Vagina (tissue), 2 donors: ENCODE data around the gene DNAJC30.

Experiments used
- CTCF ChIP-seq, 3 experiments: fragments of 450-650 bp in 2 of 3; fragments of 200-600 bp in 1 of 3; sonication (generic) in 1 of 3; IDR thresholded peaks; one replicate each; pipeline ENCODE4 v1.5.1; 2017 to 2019; ENCODE audit warnings: antibody characterized with exemption in 3 of 3, mild to moderate bottlenecking in 2 of 3, moderate library complexity in 2 of 3
- POLR2AphosphoS5 ChIP-seq, 2 donors: sonication (generic); formaldehyde crosslinking; IDR thresholded peaks; one replicate each; pipeline ENCODE4 v1.9.0; 2017; ENCODE audit warnings: antibody characterized with exemption in 2 of 2, mild to moderate bottlenecking in 2 of 2, low read depth in 1 of 2; ENCODE audit not compliant: insufficient read depth in 1 of 2

- TF ChIP-seq CTCF (IDR thresholded peaks at IDR 0.05) (no peak), POLR2AphosphoS5 (IDR thresholded peaks at IDR 0.05; ENCODE audit: insufficient read depth in 1 of 2, low read depth in 1 of 2) (no peak)
These were observed 23.3 kb downstream of the DNAJC30 start for GRCh38 chr7:73659983-73660382.
